Measurements from ENCODE around the gene SPPL3. TPM values are rescaled to one million over a fixed set of nuclear protein-coding genes. Genes with fewer than 3 reads are reported as not detected.

SPPL3 gene
- total and polyA plus RNA-seq, 2 donors from 2014 or later, result 23.8 to 51.9 TPM

- peaks cover 0 to 5% (median 0%) of the 10 kb centered on the region in 3 donors for H3K4me1 ChIP-seq (ENCODE audit: control insufficient read depth in 2 of 3, insufficient read depth in 2 of 3, low read depth in 1 of 3, low read length in 3 of 3)
- intact Hi-C loops (cut with DNase I), result no loop called here
- no peak overlapping the region for H3K9ac ChIP-seq (ENCODE audit: low read length in 3 of 3)
- H3K27me3 ChIP-seq (ENCODE audit: control insufficient read depth, insufficient read depth, low read length), result no peaks in the 10 kb centered on the region
- DNase-seq (peak in 1 of 5 donors; percentile 51), FAIRE-seq (no peak)
- no peaks in the 10 kb centered on the region for H3K9me3 ChIP-seq (ENCODE audit: control insufficient read depth in 2 of 3, insufficient read depth in 1 of 3, low read length in 3 of 3)
- H3K36me3 ChIP-seq (ENCODE audit: control insufficient read depth in 2 of 3, insufficient read depth in 3 of 3, low read length in 3 of 3), result peaks cover 15 to 54% (median 32%) of the 10 kb centered on the region in 3 donors
- H3K4me3 ChIP-seq (ENCODE audit: low read length in 3 of 3), result no peak overlapping the region
- H3K27ac ChIP-seq (ENCODE audit: low read depth in 2 of 2, low read length in 2 of 2), result no peak overlapping the region
- no peak for TF ChIP-seq CTCF (IDR thresholded peaks at IDR 0.05; ENCODE audit: borderline replicate concordance, extremely low read depth, insufficient read depth)
Measured at GRCh38 chr12:120763250-120763649, 140.9 kb downstream of the SPPL3 start.

GRCh38 chr12:120762086-120762485, 142.1 kb downstream of the SPPL3 start:
- no peaks in the 10 kb centered on the region for H3K27me3 ChIP-seq (ENCODE audit: control insufficient read depth, insufficient read depth, low read length)
- FAIRE-seq (no peak), DNase-seq (no peak)
- TF ChIP-seq CTCF (IDR thresholded peaks at IDR 0.05; ENCODE audit: borderline replicate concordance, extremely low read depth, insufficient read depth), result no peak
- H3K9ac ChIP-seq (ENCODE audit: low read length in 3 of 3), result no peak overlapping the region
- H3K4me1 ChIP-seq (ENCODE audit: control insufficient read depth in 2 of 3, insufficient read depth in 2 of 3, low read depth in 1 of 3, low read length in 3 of 3), result peaks cover 0 to 5% (median 0%) of the 10 kb centered on the region in 3 donors
- intact Hi-C loops (cut with DNase I), result no loop called here
- H3K4me3 ChIP-seq (ENCODE audit: low read length in 3 of 3), result no peak overlapping the region
- peaks cover 11 to 42% (median 26%) of the 10 kb centered on the region in 3 donors for H3K36me3 ChIP-seq (ENCODE audit: control insufficient read depth in 2 of 3, insufficient read depth in 3 of 3, low read length in 3 of 3)
- peak overlapping the region; percentile 29 to 66 for H3K27ac ChIP-seq (ENCODE audit: low read depth in 2 of 2, low read length in 2 of 2)
- no peaks in the 10 kb centered on the region for H3K9me3 ChIP-seq (ENCODE audit: control insufficient read depth in 2 of 3, insufficient read depth in 1 of 3, low read length in 3 of 3)

GRCh38 chr12:120761519-120761934, 142.6 kb downstream of the SPPL3 start:
- no peak for TF ChIP-seq CTCF (IDR thresholded peaks at IDR 0.05; ENCODE audit: borderline replicate concordance, extremely low read depth, insufficient read depth)
- H3K4me1 ChIP-seq (ENCODE audit: control insufficient read depth in 2 of 3, insufficient read depth in 2 of 3, low read depth in 1 of 3, low read length in 3 of 3), result peaks cover 0 to 5% (median 0%) of the 10 kb centered on the region in 3 donors
- peaks cover 6 to 37% (median 21%) of the 10 kb centered on the region in 3 donors for H3K36me3 ChIP-seq (ENCODE audit: control insufficient read depth in 2 of 3, insufficient read depth in 3 of 3, low read length in 3 of 3)
- H3K4me3 ChIP-seq (ENCODE audit: low read length in 3 of 3), result no peak overlapping the region
- intact Hi-C loops (cut with DNase I), result no loop called here
- no peak for FAIRE-seq
- peak overlapping the region; percentile 39 to 66 for H3K27ac ChIP-seq (ENCODE audit: low read depth in 2 of 2, low read length in 2 of 2)
- peak in 4 of 5 donors; percentile 78 to 95 (median 89) for DNase-seq
- H3K27me3 ChIP-seq (ENCODE audit: control insufficient read depth, insufficient read depth, low read length), result no peaks in the 10 kb centered on the region
- H3K9ac ChIP-seq (ENCODE audit: low read length in 3 of 3), result no peak overlapping the region
- H3K9me3 ChIP-seq (ENCODE audit: control insufficient read depth in 2 of 3, insufficient read depth in 1 of 3, low read length in 3 of 3), result no peaks in the 10 kb centered on the region

Data from kidney (tissue), 14 donors.